ENCODE measurements around the gene RAD9A. TPM values are rescaled to one million over a fixed set of nuclear protein-coding genes. Genes with fewer than 3 reads are reported as not detected.
A peak's percentile ranks its signal among the peaks of the same experiment; 100 is the strongest.

Gene RAD9A
- total and polyA plus RNA-seq, 9 of the 15 experiments (the other 6 are each of a cell fraction or from before 2014, with no cell fraction given), result 1.4 to 41.2 (median 16.1) TPM

DNA sequence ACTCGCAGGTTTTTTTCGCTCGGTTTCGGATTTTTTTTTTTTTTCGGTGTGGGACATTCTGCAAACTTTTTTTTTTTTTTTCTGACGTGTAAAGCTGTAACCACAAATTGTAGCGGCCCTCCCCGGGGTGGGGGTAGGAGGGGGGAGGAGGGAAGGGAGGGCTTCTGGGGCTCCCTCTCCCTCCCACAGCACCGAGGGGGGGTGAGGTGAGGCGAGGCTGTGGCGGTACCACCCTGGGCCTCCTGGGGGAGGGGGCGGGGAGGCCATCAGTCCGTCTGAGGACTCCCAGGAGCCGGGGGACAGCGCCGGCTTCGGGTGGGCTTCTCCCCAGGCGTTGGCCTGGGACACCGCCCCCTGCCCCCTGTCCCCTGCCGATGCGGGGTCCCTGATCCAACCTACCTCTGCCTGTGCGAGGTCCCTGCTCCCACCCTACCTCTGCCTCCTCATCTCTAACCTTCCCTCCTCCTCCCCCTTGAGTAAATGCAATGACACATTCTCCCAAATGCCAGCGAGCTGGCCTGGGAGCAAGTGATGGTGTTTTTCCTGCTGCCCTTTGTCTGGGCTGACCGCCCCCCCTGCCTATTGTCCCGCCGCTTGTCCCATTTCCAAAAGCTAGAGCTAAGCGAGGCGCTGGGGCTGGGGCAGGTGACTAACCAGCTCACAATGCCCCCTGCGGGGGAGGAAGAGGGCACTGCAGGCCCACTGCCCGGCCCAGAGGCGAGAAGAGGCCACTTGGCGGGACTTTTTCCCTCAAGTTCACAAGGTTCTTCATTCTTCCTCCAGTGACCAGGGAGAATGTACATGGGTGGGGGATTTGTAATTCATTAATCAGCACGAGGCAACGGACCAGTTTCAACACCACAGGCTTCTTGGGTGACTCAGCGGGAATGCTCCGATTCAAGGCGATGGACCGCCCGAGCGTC, 17.9 kb upstream of the RAD9A start (continued):
- TF ChIP-seq, protein P1, sequence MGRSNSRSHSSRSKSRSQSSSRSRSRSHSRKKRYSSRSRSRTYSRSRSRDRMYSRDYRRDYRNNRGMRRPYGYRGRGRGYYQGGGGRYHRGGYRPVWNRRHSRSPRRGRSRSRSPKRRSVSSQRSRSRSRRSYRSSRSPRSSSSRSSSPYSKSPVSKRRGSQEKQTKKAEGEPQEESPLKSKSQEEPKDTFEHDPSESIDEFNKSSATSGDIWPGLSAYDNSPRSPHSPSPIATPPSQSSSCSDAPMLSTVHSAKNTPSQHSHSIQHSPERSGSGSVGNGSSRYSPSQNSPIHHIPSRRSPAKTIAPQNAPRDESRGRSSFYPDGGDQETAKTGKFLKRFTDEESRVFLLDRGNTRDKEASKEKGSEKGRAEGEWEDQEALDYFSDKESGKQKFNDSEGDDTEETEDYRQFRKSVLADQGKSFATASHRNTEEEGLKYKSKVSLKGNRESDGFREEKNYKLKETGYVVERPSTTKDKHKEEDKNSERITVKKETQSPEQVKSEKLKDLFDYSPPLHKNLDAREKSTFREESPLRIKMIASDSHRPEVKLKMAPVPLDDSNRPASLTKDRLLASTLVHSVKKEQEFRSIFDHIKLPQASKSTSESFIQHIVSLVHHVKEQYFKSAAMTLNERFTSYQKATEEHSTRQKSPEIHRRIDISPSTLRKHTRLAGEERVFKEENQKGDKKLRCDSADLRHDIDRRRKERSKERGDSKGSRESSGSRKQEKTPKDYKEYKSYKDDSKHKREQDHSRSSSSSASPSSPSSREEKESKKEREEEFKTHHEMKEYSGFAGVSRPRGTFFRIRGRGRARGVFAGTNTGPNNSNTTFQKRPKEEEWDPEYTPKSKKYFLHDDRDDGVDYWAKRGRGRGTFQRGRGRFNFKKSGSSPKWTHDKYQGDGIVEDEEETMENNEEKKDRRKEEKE (IDR thresholded peaks at IDR 0.05; ENCODE audit: borderline replicate concordance in 1 of 2, control insufficient read depth in 1 of 2, low read depth in 2 of 2, low read length in 1 of 2), result no peak
- no peak for TF ChIP-seq ZNF75A (CRISPR knock-in tag; IDR thresholded peaks at IDR 0.05)
- TF ChIP-seq PML (IDR thresholded peaks at IDR 0.05; ENCODE audit: low read length), result no peak
- no peak; the same call in 1 of the 2 replicates for TF ChIP-seq POLR2AphosphoS5 (IDR thresholded peaks at IDR 0.05; ENCODE audit: control insufficient read depth, insufficient read depth, low read depth, low read length)
- no peak for TF ChIP-seq FOXA3 (CRISPR knock-in tag; conservative IDR thresholded peaks at IDR 0.05 in 1 of 2, IDR thresholded peaks at IDR 0.05 in 1 of 2)
- TF ChIP-seq TCF15 (CRISPR knock-in tag; IDR thresholded peaks at IDR 0.05), result no peak
- peak in 1 of 2 experiments; percentile 82; a peak in 1 of 4 replicates for TF ChIP-seq KDM4B (IDR thresholded peaks at IDR 0.05; ENCODE audit: borderline replicate concordance in 2 of 2, low read depth in 1 of 2)
- no peak for TF ChIP-seq HEY1 (CRISPR knock-in tag; IDR thresholded peaks at IDR 0.05; ENCODE audit: borderline replicate concordance)
- TF ChIP-seq NR2F6 (CRISPR knock-in tag; IDR thresholded peaks at IDR 0.05), result no peak
- TF ChIP-seq CBX2 (IDR thresholded peaks at IDR 0.05; ENCODE audit: insufficient read depth, low read length, poor library complexity, severe bottlenecking), result no peak
- no peak for TF ChIP-seq ZNF12 (CRISPR knock-in tag; IDR thresholded peaks at IDR 0.05)
- TF ChIP-seq FOXK2 (conservative IDR thresholded peaks at IDR 0.05 in 1 of 2, IDR thresholded peaks at IDR 0.05 in 1 of 2; ENCODE audit: low read depth in 2 of 2), result no peak
- TF ChIP-seq ZNF311 (CRISPR knock-in tag; IDR thresholded peaks at IDR 0.05), result no peak
- TF ChIP-seq ETV6 (IDR thresholded peaks at IDR 0.05; ENCODE audit: borderline replicate concordance in 1 of 2, low read depth in 2 of 2, low read length in 1 of 2), result no peak
- TF ChIP-seq ETV6 (CRISPR knock-in tag; IDR thresholded peaks at IDR 0.05; ENCODE audit: borderline replicate concordance), result no peak
- TF ChIP-seq, protein P2, sequence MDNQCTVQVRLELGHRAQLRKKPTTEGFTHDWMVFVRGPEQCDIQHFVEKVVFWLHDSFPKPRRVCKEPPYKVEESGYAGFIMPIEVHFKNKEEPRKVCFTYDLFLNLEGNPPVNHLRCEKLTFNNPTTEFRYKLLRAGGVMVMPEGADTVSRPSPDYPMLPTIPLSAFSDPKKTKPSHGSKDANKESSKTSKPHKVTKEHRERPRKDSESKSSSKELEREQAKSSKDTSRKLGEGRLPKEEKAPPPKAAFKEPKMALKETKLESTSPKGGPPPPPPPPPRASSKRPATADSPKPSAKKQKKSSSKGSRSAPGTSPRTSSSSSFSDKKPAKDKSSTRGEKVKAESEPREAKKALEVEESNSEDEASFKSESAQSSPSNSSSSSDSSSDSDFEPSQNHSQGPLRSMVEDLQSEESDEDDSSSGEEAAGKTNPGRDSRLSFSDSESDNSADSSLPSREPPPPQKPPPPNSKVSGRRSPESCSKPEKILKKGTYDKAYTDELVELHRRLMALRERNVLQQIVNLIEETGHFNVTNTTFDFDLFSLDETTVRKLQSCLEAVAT (IDR thresholded peaks at IDR 0.05), result peak in 1 of 2 experiments; percentile 31; a peak in 2 of 4 replicates
- TF ChIP-seq RAD21 (CRISPR knock-in tag; conservative IDR thresholded peaks at IDR 0.05 in 1 of 2, IDR thresholded peaks at IDR 0.05 in 1 of 2), result peak; percentile 30 to 58
- TF ChIP-seq, protein P3, sequence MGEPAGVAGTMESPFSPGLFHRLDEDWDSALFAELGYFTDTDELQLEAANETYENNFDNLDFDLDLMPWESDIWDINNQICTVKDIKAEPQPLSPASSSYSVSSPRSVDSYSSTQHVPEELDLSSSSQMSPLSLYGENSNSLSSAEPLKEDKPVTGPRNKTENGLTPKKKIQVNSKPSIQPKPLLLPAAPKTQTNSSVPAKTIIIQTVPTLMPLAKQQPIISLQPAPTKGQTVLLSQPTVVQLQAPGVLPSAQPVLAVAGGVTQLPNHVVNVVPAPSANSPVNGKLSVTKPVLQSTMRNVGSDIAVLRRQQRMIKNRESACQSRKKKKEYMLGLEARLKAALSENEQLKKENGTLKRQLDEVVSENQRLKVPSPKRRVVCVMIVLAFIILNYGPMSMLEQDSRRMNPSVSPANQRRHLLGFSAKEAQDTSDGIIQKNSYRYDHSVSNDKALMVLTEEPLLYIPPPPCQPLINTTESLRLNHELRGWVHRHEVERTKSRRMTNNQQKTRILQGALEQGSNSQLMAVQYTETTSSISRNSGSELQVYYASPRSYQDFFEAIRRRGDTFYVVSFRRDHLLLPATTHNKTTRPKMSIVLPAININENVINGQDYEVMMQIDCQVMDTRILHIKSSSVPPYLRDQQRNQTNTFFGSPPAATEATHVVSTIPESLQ (CRISPR knock-in tag; IDR thresholded peaks at IDR 0.05), result no peak
